Ascending aorta (tissue), 2 donors: ENCODE measurements around the gene NSUN4. TPM values are rescaled to one million over a fixed set of nuclear protein-coding genes. Genes with fewer than 3 reads are reported as not detected.
"Not testable (repeated sequence)": the region's sequence is repeated elsewhere in the genome, so short reads cannot be mapped to it uniquely, and the experiment has no call there.

Source experiments
- DNase-seq, 2 donors: peaks; one replicate each; pipeline ENCODE4 v3.0.0-alpha.2; 2019; ENCODE audit warnings: low spot score in 2 of 2
- H3K27ac ChIP-seq, 2 donors: fragments of 200-600 bp; sonication (generic); one replicate each; pipeline ENCODE4 v1.5.1; 2016 to 2017; ENCODE audit warnings: mild to moderate bottlenecking in 1 of 2
- H3K27me3 ChIP-seq: fragments of 200-600 bp; sonication (generic); one replicate; pipeline ENCODE4 v1.5.1; 2017
- H3K36me3 ChIP-seq, 2 donors: fragments of 200-600 bp; sonication (generic); one replicate each; pipeline ENCODE4 v1.5.1; 2016
- H3K4me1 ChIP-seq, 2 donors: fragments of 200-600 bp; sonication (generic); one replicate each; pipeline ENCODE4 v1.5.1; 2016 to 2017; ENCODE audit warnings: mild to moderate bottlenecking in 1 of 2
- H3K4me3 ChIP-seq, 2 donors: fragments of 200-600 bp; sonication (generic); one replicate each; pipeline ENCODE4 v1.5.1; 2016 to 2017; ENCODE audit warnings: mild to moderate bottlenecking in 1 of 2
- H3K9me3 ChIP-seq, 2 donors: fragments of 200-600 bp; sonication (generic); one replicate each; pipeline ENCODE4 v1.5.1; 2016
- intact Hi-C: fragments of 100-400 bp; cut with DNase I; formaldehyde crosslinking; loops from one replicate; pipeline ENCODE4 v1.15.1; 2023
- total RNA-seq: library from RNA; depleted of rRNA; stranded (reverse); fragments of >200 nt; gene quantifications from one replicate; pipeline ENCODE4 v1.1.0, GENCODE V29; 2016
- TF ChIP-seq, protein P1 (sequence below), 3 experiments: fragments of 200-600 bp in 2 of 3; fragments of 450-650 bp in 1 of 3; sonication (generic) in 2 of 3; IDR thresholded peaks; one replicate each; pipeline ENCODE4 v1.5.1; 2016 to 2019; ENCODE audit warnings: antibody characterized with exemption in 3 of 3, mild to moderate bottlenecking in 1 of 3, moderate library complexity in 1 of 3

Gene NSUN4
- total RNA-seq, 1 donor from 2014 or later, result 6.1 TPM

DNA sequence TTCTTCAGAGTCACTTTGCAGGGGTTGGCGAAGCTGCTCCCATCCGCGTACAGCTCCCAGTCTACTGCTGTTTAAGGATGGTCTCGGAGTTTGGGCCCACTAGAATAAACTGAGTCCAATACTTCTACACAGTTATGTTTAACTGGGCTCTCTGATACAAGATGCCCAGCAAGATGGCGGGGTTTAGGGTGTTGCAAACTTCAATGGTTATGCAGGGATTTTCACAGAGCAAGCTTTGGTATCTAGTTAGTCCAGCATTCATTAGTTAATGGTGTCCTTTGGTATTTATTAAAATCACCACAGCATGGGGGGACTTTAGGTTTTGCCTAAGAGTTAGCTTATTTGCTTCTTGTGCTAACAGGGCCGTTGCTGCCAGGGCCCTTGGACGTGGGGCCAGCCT lies 12.4 kb upstream of the NSUN4 start:
- H3K27me3 ChIP-seq, H3K4me1 ChIP-seq, H3K27ac ChIP-seq, intact Hi-C loops, H3K36me3 ChIP-seq, H3K9me3 ChIP-seq, DNase-seq, H3K4me3 ChIP-seq: not testable (repeated sequence)

DNA sequence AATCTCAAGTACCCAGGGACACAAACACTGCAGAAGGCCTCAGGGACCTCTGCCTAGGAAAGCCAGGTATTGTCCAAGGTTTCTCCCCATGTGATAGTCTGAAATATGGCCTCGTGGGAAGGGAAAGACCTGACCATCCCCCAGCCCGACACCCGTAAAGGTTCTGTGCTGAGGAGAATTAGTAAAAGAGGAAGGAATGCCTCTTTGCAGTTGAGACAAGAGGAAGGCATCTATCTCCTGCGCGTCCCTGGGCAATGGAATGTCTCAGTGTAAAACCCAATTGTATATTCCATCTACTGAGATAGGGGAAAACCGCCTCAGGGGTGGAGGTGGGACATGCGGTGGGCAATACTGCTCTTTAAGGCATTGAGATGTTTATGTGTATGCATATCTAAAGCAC lies 10.8 kb upstream of the NSUN4 start:
- H3K4me3 ChIP-seq, intact Hi-C loops, H3K36me3 ChIP-seq, H3K27me3 ChIP-seq, H3K9me3 ChIP-seq, H3K4me1 ChIP-seq, H3K27ac ChIP-seq, DNase-seq: not testable (repeated sequence)

DNA sequence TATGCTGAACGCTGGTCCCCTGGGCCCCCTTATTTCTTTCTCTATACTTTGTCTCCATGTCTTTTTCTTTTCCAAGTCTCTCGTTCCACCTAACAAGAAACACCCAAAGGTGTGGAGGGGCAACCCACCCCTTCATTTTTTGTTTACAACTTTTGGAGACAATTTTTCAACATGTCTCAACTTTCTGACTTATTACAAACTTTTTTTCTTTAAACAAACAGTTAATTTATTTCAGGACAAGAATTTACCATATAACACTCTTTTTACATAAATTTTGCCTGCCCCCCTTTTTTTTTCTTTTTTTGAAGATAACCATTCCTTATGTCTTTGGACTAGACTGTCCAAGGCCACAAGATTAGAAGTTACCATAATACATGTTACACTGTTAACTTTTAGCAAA lies 10.2 kb upstream of the NSUN4 start:
- intact Hi-C loops, H3K4me1 ChIP-seq, DNase-seq, H3K36me3 ChIP-seq, H3K27ac ChIP-seq, H3K4me3 ChIP-seq, H3K27me3 ChIP-seq, H3K9me3 ChIP-seq: not testable (repeated sequence)

DNA sequence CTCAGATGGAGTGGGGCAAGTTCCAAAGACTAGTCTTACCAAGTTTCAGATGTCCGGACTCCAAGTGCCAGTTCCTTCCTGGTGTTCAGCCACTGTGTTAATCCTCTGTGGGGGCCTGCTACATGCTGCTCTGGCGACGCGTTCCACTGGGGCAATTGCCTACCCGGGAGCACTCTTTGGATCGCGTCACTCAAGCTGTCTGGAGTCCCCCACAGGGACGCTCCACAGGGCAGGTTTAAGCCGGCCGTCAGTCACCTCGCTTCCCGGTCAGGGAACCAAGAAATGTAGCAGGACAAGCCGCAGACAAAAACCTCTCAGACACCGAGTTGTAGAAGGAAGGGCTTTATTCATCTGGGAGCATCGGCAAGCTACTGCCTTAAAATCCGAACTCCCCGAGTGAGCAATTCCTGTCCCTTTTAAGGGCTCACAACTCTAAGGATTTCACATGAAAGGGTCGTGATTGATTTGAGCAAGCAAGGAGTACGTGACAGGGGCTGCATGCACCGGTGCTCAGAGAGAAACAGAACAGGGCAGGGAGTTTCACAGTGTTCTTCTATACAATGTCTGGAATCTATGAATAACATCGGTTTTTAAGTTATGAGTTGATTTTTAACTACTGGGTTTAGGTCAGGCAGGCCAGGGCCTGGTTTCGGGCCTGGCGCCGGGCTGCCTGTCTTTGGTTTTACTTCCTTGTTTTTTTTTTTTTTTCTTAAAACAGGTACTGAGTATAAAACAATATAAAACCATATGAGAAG lies 8.6 kb upstream of the NSUN4 start:
- DNase-seq, result not testable (repeated sequence)

DNA sequence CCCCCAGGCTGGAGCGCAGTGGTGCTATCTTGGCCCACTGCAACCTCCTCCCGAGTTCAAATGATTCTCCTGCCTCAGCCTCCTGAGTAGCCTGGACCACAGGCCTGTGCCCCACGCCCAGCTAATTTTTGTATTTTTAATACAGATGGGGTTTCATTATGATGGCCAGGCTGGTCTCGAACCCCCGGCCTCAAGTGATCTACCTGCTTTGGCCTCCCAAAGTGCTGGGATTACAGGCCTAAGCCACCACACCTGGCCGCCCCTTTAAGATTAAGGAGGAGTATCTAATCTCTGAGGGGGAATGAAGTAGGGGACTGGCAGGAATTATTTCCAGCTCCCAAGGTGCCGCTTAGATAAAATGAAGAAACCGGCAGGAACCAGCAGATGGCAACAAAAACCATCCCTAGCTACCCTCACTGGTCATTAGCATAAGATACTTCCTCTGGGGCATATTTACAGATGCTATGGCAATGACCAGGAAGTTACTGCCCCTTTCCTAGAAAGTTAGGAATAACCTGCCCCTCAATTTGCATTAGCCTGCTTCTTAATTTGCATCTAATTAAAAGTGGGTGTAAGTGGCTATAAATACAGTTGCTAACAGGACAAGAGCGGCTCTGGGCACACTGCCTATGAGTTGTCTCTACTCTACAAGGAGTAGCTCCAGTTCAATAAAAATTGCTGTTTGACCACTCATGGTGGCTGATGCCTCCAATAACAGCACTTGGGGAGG lies 7.1 kb upstream of the NSUN4 start:
- Histone ChIP-seq H3K27ac (no peak overlapping the region), H3K4me1 (no peaks in the 10 kb centered on the region), H3K4me3 (no peak overlapping the region), H3K27me3 (no peaks in the 10 kb centered on the region), H3K36me3 (no peaks in the 10 kb centered on the region), H3K9me3 (no peaks in the 10 kb centered on the region)
- TF ChIP-seq, protein P1, sequence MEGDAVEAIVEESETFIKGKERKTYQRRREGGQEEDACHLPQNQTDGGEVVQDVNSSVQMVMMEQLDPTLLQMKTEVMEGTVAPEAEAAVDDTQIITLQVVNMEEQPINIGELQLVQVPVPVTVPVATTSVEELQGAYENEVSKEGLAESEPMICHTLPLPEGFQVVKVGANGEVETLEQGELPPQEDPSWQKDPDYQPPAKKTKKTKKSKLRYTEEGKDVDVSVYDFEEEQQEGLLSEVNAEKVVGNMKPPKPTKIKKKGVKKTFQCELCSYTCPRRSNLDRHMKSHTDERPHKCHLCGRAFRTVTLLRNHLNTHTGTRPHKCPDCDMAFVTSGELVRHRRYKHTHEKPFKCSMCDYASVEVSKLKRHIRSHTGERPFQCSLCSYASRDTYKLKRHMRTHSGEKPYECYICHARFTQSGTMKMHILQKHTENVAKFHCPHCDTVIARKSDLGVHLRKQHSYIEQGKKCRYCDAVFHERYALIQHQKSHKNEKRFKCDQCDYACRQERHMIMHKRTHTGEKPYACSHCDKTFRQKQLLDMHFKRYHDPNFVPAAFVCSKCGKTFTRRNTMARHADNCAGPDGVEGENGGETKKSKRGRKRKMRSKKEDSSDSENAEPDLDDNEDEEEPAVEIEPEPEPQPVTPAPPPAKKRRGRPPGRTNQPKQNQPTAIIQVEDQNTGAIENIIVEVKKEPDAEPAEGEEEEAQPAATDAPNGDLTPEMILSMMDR (IDR thresholded peaks at IDR 0.05), result no peak
- intact Hi-C loops, result no loop called here
- DNase-seq, result no peak

More for the DNA sequence above, 8.6 kb upstream of the NSUN4 start:
- H3K27me3 ChIP-seq, H3K27ac ChIP-seq, H3K36me3 ChIP-seq, H3K4me3 ChIP-seq, H3K4me1 ChIP-seq, intact Hi-C loops, H3K9me3 ChIP-seq: not testable (repeated sequence)

DNA sequence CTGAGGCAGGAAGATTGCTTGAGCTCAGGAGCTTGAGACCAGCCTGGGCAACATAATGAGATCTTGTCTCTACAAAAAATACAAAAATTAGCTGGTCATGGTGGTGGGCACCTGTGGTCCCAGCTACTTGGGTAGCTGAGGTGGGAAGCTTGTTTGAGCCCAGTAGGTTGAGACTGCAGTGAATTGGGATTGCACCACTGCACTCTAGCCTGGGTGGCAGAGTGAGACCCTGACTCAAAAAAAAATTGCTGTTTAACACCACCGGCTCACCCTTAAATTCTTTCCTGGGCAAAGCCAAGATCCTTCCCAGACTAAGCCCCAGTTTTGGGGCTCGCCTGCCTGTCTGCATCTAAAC lies 6.6 kb upstream of the NSUN4 start:
- H3K4me3 ChIP-seq, result no peak overlapping the region

DNA sequence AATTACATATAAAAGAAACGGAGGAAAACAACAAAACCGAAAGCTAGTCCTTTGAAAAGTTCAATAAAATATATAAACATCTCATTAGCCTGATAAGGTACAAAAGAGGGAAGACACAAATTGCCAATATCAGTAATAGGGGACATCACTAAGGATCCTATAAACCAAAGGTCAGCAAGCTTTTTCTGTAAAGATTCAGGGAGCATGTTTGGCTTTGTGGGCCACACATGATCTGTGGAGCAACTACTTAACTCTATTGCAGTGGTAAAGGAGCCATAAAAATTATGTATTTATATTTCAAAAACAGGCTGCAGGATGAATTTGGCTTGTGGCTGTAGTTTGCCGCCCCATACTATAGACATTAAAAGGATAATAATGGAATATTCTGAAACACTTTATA lies 5.5 kb upstream of the NSUN4 start:
- TF ChIP-seq, protein P1 (IDR thresholded peaks at IDR 0.05), result no peak
- DNase-seq, result no peak
- H3K27me3 ChIP-seq, result no peaks in the 10 kb centered on the region
- no peak overlapping the region for H3K27ac ChIP-seq
- no peak overlapping the region for H3K4me3 ChIP-seq
- intact Hi-C loops, result no loop called here
- H3K36me3 ChIP-seq, result no peaks in the 10 kb centered on the region
- H3K9me3 ChIP-seq, result no peaks in the 10 kb centered on the region
- H3K4me1 ChIP-seq, result peaks cover 0 to 5% of the 10 kb centered on the region in 2 donors

More for the DNA sequence above, 6.6 kb upstream of the NSUN4 start:
- TF ChIP-seq, protein P1 (IDR thresholded peaks at IDR 0.05), result no peak
- intact Hi-C loops, result no loop called here
- H3K36me3 ChIP-seq, result no peaks in the 10 kb centered on the region
- H3K9me3 ChIP-seq, result no peaks in the 10 kb centered on the region
- no peak overlapping the region for H3K27ac ChIP-seq
- DNase-seq, result no peak
- no peaks in the 10 kb centered on the region for H3K27me3 ChIP-seq
- H3K4me1 ChIP-seq, result no peaks in the 10 kb centered on the region

DNA sequence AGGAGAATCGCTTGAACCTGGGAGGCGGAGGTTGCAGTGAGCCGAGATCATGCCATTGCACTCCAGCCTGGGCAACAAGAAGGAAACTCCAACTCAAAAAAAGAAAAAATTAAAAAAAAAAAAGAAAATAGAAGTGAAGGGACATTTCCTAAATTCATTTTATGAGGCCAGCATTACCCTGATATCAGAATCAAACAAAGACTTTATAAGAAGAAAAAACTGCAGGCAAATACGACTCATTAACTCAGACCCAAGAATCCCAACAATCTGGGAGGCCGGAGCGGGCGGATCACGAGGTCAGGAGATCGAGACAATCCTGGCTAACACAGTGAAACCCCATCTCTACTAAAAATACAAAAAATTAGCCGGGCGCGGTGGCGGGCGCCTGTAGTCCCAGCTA lies 3.2 kb upstream of the NSUN4 start:
- H3K27me3 ChIP-seq, DNase-seq, H3K27ac ChIP-seq, H3K9me3 ChIP-seq, H3K4me3 ChIP-seq, H3K36me3 ChIP-seq, intact Hi-C loops: not testable (repeated sequence)
- peaks cover 0 to 12% of the 10 kb centered on the region in 2 donors for H3K4me1 ChIP-seq
